GM15510 (cell line): ENCODE measurements around the gene CDK1.

Source experiments
- POLR2A ChIP-seq: IDR thresholded peaks from 3 replicates; pipeline ENCODE4 v1.6.1; 2011; ENCODE audit warnings: borderline replicate concordance; ENCODE audit not compliant: insufficient read length; ENCODE audit errors: extremely low read depth

The CDK1 gene

GRCh38 chr10:60778214-60778970 is at the start of gene CDK1:
Gene CDK1 (plus strand): TSS chr10:60778478. CDS start chr10:60780166, 1,688 bp downstream.
- peak; percentile 88 for TF ChIP-seq POLR2A

- TF ChIP-seq POLR2A, result no peak
Observed at GRCh38 chr10:60729106-60729505, 49.2 kb upstream of the CDK1 start.

GRCh38 chr10:60731134-60731885 is 47.0 kb upstream of the CDK1 start:
- TF ChIP-seq POLR2A, result no peak

- TF ChIP-seq POLR2A, result no peak
Observed at GRCh38 chr10:60732198-60732806, 46.0 kb upstream of the CDK1 start.

- TF ChIP-seq POLR2A, result no peak
Observed at GRCh38 chr10:60732807-60733516, 45.3 kb upstream of the CDK1 start.

GRCh38 chr10:60733517-60733822 is 44.8 kb upstream of the CDK1 start:
- TF ChIP-seq POLR2A, result no peak

- no peak for TF ChIP-seq POLR2A
Observed at GRCh38 chr10:60733826-60734225, 44.5 kb upstream of the CDK1 start.

- no peak for TF ChIP-seq POLR2A
Observed at GRCh38 chr10:60734226-60734625, 44.1 kb upstream of the CDK1 start.

GRCh38 chr10:60735244-60735643 is 43.0 kb upstream of the CDK1 start:
- no peak for TF ChIP-seq POLR2A

- no peak for TF ChIP-seq POLR2A
Observed at GRCh38 chr10:60737242-60737641, 41.0 kb upstream of the CDK1 start.

GRCh38 chr10:60739558-60739957 is 38.7 kb upstream of the CDK1 start:
- TF ChIP-seq POLR2A, result no peak

GRCh38 chr10:60742512-60742911 is 35.8 kb upstream of the CDK1 start:
- no peak for TF ChIP-seq POLR2A

GRCh38 chr10:60747817-60748469 is 30.3 kb upstream of the CDK1 start:
- TF ChIP-seq POLR2A, result no peak

GRCh38 chr10:60753152-60753551 is 25.1 kb upstream of the CDK1 start:
- no peak for TF ChIP-seq POLR2A
